Progenitor cell of endocrine pancreas (in vitro differentiated cells): ENCODE measurements around the gene HOXB4. TPM values are rescaled to one million over a fixed set of nuclear protein-coding genes. Genes with fewer than 3 reads are reported as not detected.

Experiments
- DNase-seq: peaks from one replicate; pipeline ENCODE4 v3.0.0; 2021; ENCODE audit warnings: low spot score; ENCODE audit not compliant: unreplicated experiment
- H3K27ac Mint-ChIP-seq: 2 replicates; pipeline ENCODE4 v1.8.0; 2021; ENCODE audit warnings: mild to moderate bottlenecking, moderate library complexity, mixed read lengths
- H3K27me3 Mint-ChIP-seq: 2 replicates; pipeline ENCODE4 v1.8.0; 2021; ENCODE audit warnings: mixed read lengths
- H3K36me3 Mint-ChIP-seq: 2 replicates; pipeline ENCODE4 v1.8.0; 2022; ENCODE audit warnings: mixed read lengths; ENCODE audit not compliant: insufficient read depth
- H3K4me1 Mint-ChIP-seq: 2 replicates; pipeline ENCODE4 v1.8.0; 2021; ENCODE audit warnings: low read depth, mixed read lengths
- H3K4me3 Mint-ChIP-seq: 2 replicates; pipeline ENCODE4 v1.8.0; 2021; ENCODE audit warnings: low read depth, mild to moderate bottlenecking, moderate library complexity, mixed read lengths
- H3K9me3 Mint-ChIP-seq: 2 replicates; pipeline ENCODE4 v1.8.0; 2021; ENCODE audit warnings: low read depth, mixed read lengths
- total RNA-seq: library from RNA; stranded (reverse); gene quantifications from 2 replicates; pipeline ENCODE4 v1.2.1, GENCODE V29; 2021
- TF ChIP-seq, protein P1 (sequence below): fragments of 200-600 bp; sonication (generic); IDR thresholded peaks from one replicate; pipeline ENCODE4 v1.5.0; 2021; ENCODE audit warnings: antibody characterized with exemption, mild to moderate bottlenecking; ENCODE audit not compliant: unreplicated experiment

Gene HOXB4
- total RNA-seq, 1 donor from 2014 or later, result 3.4 TPM

DNA sequence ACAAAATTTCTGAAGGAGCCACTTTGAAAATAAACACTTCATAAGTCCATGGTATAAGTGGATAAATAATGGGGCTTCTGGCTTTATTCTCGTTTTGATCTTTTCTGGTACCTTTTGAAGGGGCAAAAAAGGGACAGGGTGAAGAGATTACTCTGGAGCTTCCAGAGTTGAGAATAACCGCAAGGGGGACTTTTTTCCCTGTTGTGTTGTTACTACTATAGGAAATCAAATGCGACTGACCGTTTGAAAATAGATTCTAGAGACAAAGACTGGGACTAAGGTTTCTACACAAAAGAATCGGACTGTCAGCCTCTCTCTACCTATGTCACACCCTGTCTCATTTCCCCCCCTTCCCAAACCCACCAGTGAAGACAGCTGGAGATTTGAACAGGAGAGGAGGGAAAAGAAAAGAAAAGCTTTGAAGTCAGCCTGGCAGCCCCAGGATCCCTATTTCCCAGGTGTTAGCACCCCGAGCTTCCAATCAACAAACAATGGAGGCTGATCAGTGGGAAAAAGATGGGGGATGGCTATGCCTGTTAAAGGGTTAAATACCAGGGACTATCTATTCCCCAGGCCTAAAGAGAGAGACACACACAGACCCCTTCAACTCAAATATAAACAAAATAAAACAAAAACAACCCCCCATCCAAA, 8.4 kb downstream of the HOXB4 start:
- peak overlapping the region; percentile 45 for H3K4me3 Mint-ChIP-seq
- no peak overlapping the region for H3K27ac Mint-ChIP-seq
- no peaks in the 10 kb centered on the region for H3K9me3 Mint-ChIP-seq
- TF ChIP-seq, protein P1, sequence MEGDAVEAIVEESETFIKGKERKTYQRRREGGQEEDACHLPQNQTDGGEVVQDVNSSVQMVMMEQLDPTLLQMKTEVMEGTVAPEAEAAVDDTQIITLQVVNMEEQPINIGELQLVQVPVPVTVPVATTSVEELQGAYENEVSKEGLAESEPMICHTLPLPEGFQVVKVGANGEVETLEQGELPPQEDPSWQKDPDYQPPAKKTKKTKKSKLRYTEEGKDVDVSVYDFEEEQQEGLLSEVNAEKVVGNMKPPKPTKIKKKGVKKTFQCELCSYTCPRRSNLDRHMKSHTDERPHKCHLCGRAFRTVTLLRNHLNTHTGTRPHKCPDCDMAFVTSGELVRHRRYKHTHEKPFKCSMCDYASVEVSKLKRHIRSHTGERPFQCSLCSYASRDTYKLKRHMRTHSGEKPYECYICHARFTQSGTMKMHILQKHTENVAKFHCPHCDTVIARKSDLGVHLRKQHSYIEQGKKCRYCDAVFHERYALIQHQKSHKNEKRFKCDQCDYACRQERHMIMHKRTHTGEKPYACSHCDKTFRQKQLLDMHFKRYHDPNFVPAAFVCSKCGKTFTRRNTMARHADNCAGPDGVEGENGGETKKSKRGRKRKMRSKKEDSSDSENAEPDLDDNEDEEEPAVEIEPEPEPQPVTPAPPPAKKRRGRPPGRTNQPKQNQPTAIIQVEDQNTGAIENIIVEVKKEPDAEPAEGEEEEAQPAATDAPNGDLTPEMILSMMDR, result no peak
- DNase-seq, result no peak
- no peaks in the 10 kb centered on the region for H3K36me3 Mint-ChIP-seq
- no peaks in the 10 kb centered on the region for H3K27me3 Mint-ChIP-seq
- peaks cover 14% of the 10 kb centered on the region for H3K4me1 Mint-ChIP-seq

DNA sequence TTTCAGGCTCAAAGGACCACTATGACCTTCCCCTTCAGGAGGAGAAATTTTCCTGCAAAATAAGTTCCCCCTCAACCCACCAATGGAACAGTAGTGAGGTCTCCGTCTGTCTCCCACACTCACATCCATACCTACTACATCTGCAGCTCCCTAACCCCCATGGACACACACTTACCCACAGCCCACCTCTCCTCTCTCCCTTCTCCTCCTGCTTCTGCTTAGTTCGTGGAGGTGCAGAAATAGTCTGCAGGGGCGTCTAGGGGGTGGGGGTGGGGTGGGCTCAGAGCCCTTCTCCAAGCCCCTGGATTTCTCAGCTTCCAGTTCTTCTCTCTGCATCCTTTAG, 8.9 kb downstream of the HOXB4 start:
- TF ChIP-seq, protein P1, result no peak
- Mint-ChIP-seq H3K4me3 (peak overlapping the region; percentile 34), H3K36me3 (no peaks in the 10 kb centered on the region), H3K27ac (no peak overlapping the region), H3K4me1 (peaks cover 16% of the 10 kb centered on the region), H3K27me3 (no peaks in the 10 kb centered on the region), H3K9me3 (no peaks in the 10 kb centered on the region)
- no peak for DNase-seq

DNA sequence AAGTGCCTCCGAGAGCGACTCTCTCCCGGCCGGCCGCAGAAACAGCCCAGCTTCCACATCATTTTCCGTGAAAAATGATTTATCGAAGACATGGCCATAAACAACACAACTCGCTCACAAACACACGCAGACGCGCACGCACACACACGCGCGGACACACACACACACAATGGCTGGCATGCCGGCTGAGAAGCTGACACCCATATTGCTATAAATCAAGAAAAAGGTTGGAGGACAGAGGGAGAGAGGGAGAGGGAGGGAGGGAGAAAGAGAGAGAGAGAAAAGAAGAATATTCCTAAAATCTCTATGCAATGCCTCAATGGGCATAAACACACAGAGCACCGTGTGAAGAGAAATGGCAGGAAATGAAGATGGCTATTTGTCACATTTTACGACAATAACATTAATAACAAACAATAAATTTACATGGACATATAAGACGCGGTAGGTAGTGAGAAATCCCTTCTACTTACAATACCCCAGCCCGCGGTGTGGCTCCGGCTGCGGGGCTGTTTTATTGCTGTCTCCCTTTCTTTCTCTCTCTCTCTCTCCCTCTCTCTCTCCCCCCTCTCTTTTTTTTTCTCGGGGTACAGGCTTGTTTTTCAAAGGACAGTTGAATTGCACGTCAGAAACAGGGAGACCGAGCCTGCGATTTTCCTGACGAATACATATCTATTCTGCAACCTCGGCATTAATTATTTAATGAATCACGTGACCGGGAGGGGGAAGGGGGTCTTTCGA, 9.5 kb downstream of the HOXB4 start:
- TF ChIP-seq, protein P1, result no peak
- H3K27ac Mint-ChIP-seq, result peak overlapping the region; percentile 33
- H3K4me3 Mint-ChIP-seq, result peak overlapping the region; percentile 34
- no peaks in the 10 kb centered on the region for H3K9me3 Mint-ChIP-seq
- DNase-seq, result no peak
- peaks cover 17% of the 10 kb centered on the region for H3K4me1 Mint-ChIP-seq
- no peaks in the 10 kb centered on the region for H3K36me3 Mint-ChIP-seq
- peaks cover 2% of the 10 kb centered on the region for H3K27me3 Mint-ChIP-seq

DNA sequence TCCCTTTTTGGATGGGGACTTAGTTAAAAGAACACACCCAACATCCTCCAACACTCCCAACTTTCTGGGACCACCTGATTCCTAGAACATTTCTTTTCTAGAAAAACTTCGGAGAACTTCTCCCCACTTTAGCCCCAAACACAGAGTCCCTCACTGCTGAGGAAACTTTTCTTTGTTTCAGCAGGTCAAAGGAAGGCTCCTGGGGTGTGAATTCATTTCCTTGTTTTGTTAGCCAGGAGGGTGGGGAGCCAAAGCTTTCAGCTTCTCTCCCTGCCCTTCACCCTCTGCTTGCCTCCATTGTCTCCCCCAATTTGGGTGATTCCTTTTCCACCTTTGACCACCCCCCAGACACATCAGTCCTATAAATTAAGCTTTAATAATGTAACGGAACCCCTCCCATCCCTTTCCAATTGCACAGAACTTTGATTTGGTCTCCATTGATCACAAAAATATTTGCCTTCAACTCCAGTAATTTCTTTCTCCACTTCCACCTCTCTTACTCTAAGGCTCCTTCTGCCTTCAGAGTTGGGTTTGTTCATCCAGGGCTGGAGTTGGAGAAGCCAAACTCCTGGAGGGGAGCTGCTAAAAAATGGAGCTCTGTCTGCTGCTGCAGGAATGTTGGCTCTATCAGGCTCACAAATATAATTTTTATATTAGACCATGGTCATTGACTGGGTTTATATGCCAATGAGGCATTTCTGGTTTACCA, 10.3 kb downstream of the HOXB4 start:
- H3K27me3 Mint-ChIP-seq, result peaks cover 11% of the 10 kb centered on the region
- H3K36me3 Mint-ChIP-seq, result no peaks in the 10 kb centered on the region
- DNase-seq, result no peak
- H3K27ac Mint-ChIP-seq, result peak overlapping the region; percentile 33
- no peaks in the 10 kb centered on the region for H3K9me3 Mint-ChIP-seq
- H3K4me1 Mint-ChIP-seq, result peaks cover 25% of the 10 kb centered on the region
- TF ChIP-seq, protein P1, result no peak
- no peak overlapping the region for H3K4me3 Mint-ChIP-seq

DNA sequence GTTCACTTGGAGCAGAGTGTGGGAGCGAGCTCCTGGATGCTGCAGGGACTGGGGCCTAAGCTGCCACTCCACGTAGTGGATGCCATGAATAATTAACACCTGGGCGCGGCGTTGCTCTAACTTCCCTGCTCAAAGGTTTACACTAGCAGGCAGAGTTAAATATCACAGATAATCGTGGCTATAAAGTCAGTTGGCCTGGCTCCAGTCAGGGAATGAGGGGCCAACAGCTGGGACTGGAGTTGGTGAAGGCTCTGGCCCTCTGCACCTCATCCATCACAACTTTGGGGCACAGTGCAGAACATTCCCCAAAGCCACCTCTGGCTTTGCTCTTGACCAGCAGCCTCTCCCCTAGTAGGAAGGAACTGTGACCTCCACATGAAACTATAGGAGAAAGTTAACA, 10.9 kb downstream of the HOXB4 start:
- Mint-ChIP-seq H3K27ac (no peak overlapping the region), H3K36me3 (no peaks in the 10 kb centered on the region), H3K4me1 (peaks cover 31% of the 10 kb centered on the region), H3K9me3 (no peaks in the 10 kb centered on the region), H3K4me3 (no peak overlapping the region), H3K27me3 (peaks cover 17% of the 10 kb centered on the region)
- DNase-seq, result no peak
- TF ChIP-seq, protein P1, result no peak
